ENCODE results near the gene LDAH.

The LDAH gene

DNA sequence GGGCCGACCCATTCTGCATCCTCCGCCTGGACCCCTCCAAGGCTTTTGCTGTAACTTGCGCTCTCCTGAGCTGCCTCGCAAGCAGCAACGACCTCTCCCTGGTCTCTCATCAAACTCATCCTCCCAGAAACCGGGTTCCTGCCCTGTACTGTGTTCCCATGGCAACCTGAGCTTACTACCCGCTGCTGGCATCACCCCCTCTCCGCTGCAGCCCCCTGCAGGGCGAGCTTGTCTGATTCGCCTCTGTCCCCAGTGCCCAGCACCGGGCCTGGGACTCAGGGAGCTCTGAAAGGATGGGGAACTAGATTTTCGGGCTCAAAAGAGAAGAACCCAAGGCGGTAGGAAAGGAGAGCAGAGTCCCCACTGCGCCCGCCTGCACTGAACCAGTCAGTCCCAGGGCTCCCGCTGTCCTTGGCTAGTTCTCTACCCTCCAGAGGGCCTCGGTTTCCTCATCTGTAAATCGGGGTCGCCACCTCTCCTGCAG is 172.5 kb downstream of the LDAH start:
- 0 out of 3 replicates have a peak, but pooled peaks have one; percentile 0 for ATAC-seq (ENCODE audit: insufficient read depth, low read depth)
- H4K20me1 ChIP-seq (ENCODE audit: insufficient read depth, low read length), result no peaks in the 10 kb centered on the region; the same call in 1 of the 2 replicates
- H3K4me2 ChIP-seq (ENCODE audit: insufficient read depth, low read length), result peak overlapping the region; percentile 99
- DNase-seq, result no peak
- peak overlapping the region; percentile 77 for H3K27ac ChIP-seq (ENCODE audit: low read length)
- peaks cover 23% of the 10 kb centered on the region for H3K4me1 ChIP-seq (ENCODE audit: insufficient read depth, low read length)
- H3K79me2 ChIP-seq (ENCODE audit: insufficient read depth, low read length), result peaks cover 5% of the 10 kb centered on the region; the same call in 1 of the 2 replicates
- H3K4me3 ChIP-seq (ENCODE audit: low read depth in 1 of 2, low read length in 2 of 2), result peak overlapping the region; percentile 61 to 89
- no peaks in the 10 kb centered on the region; the same call in 1 of the 2 replicates for H3K36me3 ChIP-seq (ENCODE audit: insufficient read depth, low read length)
- H3K9ac ChIP-seq (ENCODE audit: low read depth, low read length), result peak overlapping the region; percentile 86
- H3K27me3 ChIP-seq (ENCODE audit: insufficient read depth, low read length, poor library complexity), result no peaks in the 10 kb centered on the region
- no peaks in the 10 kb centered on the region for H3K9me3 ChIP-seq (ENCODE audit: insufficient read depth, low read length, severe bottlenecking)
- peak overlapping the region; percentile 96 for H2AFZ ChIP-seq (ENCODE audit: low read depth, low read length)
- TF ChIP-seq, protein P1, sequence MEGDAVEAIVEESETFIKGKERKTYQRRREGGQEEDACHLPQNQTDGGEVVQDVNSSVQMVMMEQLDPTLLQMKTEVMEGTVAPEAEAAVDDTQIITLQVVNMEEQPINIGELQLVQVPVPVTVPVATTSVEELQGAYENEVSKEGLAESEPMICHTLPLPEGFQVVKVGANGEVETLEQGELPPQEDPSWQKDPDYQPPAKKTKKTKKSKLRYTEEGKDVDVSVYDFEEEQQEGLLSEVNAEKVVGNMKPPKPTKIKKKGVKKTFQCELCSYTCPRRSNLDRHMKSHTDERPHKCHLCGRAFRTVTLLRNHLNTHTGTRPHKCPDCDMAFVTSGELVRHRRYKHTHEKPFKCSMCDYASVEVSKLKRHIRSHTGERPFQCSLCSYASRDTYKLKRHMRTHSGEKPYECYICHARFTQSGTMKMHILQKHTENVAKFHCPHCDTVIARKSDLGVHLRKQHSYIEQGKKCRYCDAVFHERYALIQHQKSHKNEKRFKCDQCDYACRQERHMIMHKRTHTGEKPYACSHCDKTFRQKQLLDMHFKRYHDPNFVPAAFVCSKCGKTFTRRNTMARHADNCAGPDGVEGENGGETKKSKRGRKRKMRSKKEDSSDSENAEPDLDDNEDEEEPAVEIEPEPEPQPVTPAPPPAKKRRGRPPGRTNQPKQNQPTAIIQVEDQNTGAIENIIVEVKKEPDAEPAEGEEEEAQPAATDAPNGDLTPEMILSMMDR (IDR thresholded peaks at IDR 0.05; ENCODE audit: borderline replicate concordance, extremely low read depth, low read length, poor library complexity, severe bottlenecking), result no peak

- Histone ChIP-seq H3K27ac (ENCODE audit: low read length) (no peak overlapping the region; the same call in 1 of the 2 replicates), H3K9ac (ENCODE audit: low read depth, low read length) (peak overlapping the region; percentile 86), H3K27me3 (ENCODE audit: insufficient read depth, low read length, poor library complexity) (no peaks in the 10 kb centered on the region), H2AFZ (ENCODE audit: low read depth, low read length) (peak overlapping the region; percentile 96), H3K4me3 (ENCODE audit: low read depth in 1 of 2, low read length in 2 of 2) (peak overlapping the region; percentile 61 to 89; a peak in 3 of 4 replicates), H3K4me1 (ENCODE audit: insufficient read depth, low read length) (peaks cover 23% of the 10 kb centered on the region), H3K36me3 (ENCODE audit: insufficient read depth, low read length) (peaks cover 3% of the 10 kb centered on the region; the same call in 1 of the 2 replicates), H3K4me2 (ENCODE audit: insufficient read depth, low read length) (peak overlapping the region; percentile 99), H4K20me1 (ENCODE audit: insufficient read depth, low read length) (no peaks in the 10 kb centered on the region; the same call in 1 of the 2 replicates), H3K9me3 (ENCODE audit: insufficient read depth, low read length, severe bottlenecking) (no peaks in the 10 kb centered on the region), H3K79me2 (ENCODE audit: insufficient read depth, low read length) (peaks cover 5% of the 10 kb centered on the region; the same call in 1 of the 2 replicates)
- DNase-seq (no peak), ATAC-seq (ENCODE audit: insufficient read depth, low read depth) (no peak)
- TF ChIP-seq, protein P1 (IDR thresholded peaks at IDR 0.05; ENCODE audit: borderline replicate concordance, extremely low read depth, low read length, poor library complexity, severe bottlenecking), result no peak
- TF ChIP-seq EZH2 (IDR thresholded peaks at IDR 0.05; ENCODE audit: borderline replicate concordance, low read depth, low read length, severe bottlenecking), result no peak
Measured at GRCh38 chr2:20649976-20650375, 172.9 kb downstream of the LDAH start.

GRCh38 chr2:20649576-20649975 is 173.3 kb downstream of the LDAH start:
- no peak for TF ChIP-seq EZH2 (IDR thresholded peaks at IDR 0.05; ENCODE audit: borderline replicate concordance, low read depth, low read length, severe bottlenecking)
- TF ChIP-seq, protein P1 (IDR thresholded peaks at IDR 0.05; ENCODE audit: borderline replicate concordance, extremely low read depth, low read length, poor library complexity, severe bottlenecking), result no peak
- DNase-seq, result no peak
- Histone ChIP-seq H3K4me1 (ENCODE audit: insufficient read depth, low read length) (peaks cover 23% of the 10 kb centered on the region), H3K36me3 (ENCODE audit: insufficient read depth, low read length) (peaks cover 3% of the 10 kb centered on the region), H3K4me2 (ENCODE audit: insufficient read depth, low read length) (peak overlapping the region; percentile 99), H3K27me3 (ENCODE audit: insufficient read depth, low read length, poor library complexity) (no peaks in the 10 kb centered on the region), H3K4me3 (ENCODE audit: low read depth in 1 of 2, low read length in 2 of 2) (peak overlapping the region in 1 of 2 experiments; percentile 89; a peak in 2 of 4 replicates), H3K27ac (ENCODE audit: low read length) (no peak overlapping the region), H3K79me2 (ENCODE audit: insufficient read depth, low read length) (peaks cover 5% of the 10 kb centered on the region; the same call in 1 of the 2 replicates), H2AFZ (ENCODE audit: low read depth, low read length) (no peak overlapping the region), H3K9ac (ENCODE audit: low read depth, low read length) (no peak overlapping the region), H3K9me3 (ENCODE audit: insufficient read depth, low read length, severe bottlenecking) (no peaks in the 10 kb centered on the region), H4K20me1 (ENCODE audit: insufficient read depth, low read length) (no peaks in the 10 kb centered on the region; the same call in none of the 2 replicates)
- ATAC-seq (ENCODE audit: insufficient read depth, low read depth), result no peak

Measured in DND-41 (cell line).